NCI-H2029 treated with DMSO at 0.1 percent for 48 hours (cell line): ENCODE results near the gene LTK.

Experiments used
- DNase-seq: peaks from one replicate; lab custom pipeline; 2025; lab: John Stamatoyannopoulos, UW

LTK gene

GRCh38 chr15:41513506-41514227, at the start of gene LTK:
Gene LTK, minus strand, starts transcription at chr15:41513827. Its CDS starts 118 bp downstream, at chr15:41513709.
- DNase-seq, result no peak

GRCh38 chr15:41562784-41563198, 49.2 kb upstream of the LTK start:
- no peak for DNase-seq

- DNase-seq, result no peak
Measured at GRCh38 chr15:41562244-41562643, 48.6 kb upstream of the LTK start.

GRCh38 chr15:41561777-41562145, 48.1 kb upstream of the LTK start:
- no peak for DNase-seq

- DNase-seq, result no peak
Measured at GRCh38 chr15:41561104-41561776, 47.6 kb upstream of the LTK start.

- DNase-seq, result no peak
Measured at GRCh38 chr15:41560572-41560874, 46.9 kb upstream of the LTK start.

- no peak for DNase-seq
Measured at GRCh38 chr15:41559239-41559782, 45.7 kb upstream of the LTK start.

GRCh38 chr15:41558400-41559238, 45.0 kb upstream of the LTK start, which contains the start of gene TYRO3:
Gene TYRO3, plus strand, starts transcription at chr15:41559212. Its CDS starts 46 bp downstream, at chr15:41559258.
- DNase-seq, result no peak

GRCh38 chr15:41557673-41558399, 44.2 kb upstream of the LTK start:
- DNase-seq, result no peak

- DNase-seq, result no peak
Measured at GRCh38 chr15:41556677-41557076, 43.0 kb upstream of the LTK start.

- no peak for DNase-seq
Measured at GRCh38 chr15:41554915-41555314, 41.3 kb upstream of the LTK start.

GRCh38 chr15:41554343-41554742, 40.7 kb upstream of the LTK start:
- no peak for DNase-seq

- no peak for DNase-seq
Measured at GRCh38 chr15:41553731-41554130, 40.1 kb upstream of the LTK start.

GRCh38 chr15:41550066-41550775, 36.6 kb upstream of the LTK start:
- no peak for DNase-seq

- DNase-seq, result no peak
Measured at GRCh38 chr15:41546851-41547786, 33.5 kb upstream of the LTK start.

- DNase-seq, result no peak
Measured at GRCh38 chr15:41545218-41545617, 31.6 kb upstream of the LTK start.

- no peak for DNase-seq
Measured at GRCh38 chr15:41544650-41545015, 31.0 kb upstream of the LTK start.

GRCh38 chr15:41543521-41543870, 29.9 kb upstream of the LTK start:
- DNase-seq, result no peak

GRCh38 chr15:41536866-41537265, 23.2 kb upstream of the LTK start:
- no peak for DNase-seq

- DNase-seq, result no peak
Measured at GRCh38 chr15:41535544-41535943, 21.9 kb upstream of the LTK start.
